ENCODE measurements around the gene ADNP2.

Gene ADNP2

DNA sequence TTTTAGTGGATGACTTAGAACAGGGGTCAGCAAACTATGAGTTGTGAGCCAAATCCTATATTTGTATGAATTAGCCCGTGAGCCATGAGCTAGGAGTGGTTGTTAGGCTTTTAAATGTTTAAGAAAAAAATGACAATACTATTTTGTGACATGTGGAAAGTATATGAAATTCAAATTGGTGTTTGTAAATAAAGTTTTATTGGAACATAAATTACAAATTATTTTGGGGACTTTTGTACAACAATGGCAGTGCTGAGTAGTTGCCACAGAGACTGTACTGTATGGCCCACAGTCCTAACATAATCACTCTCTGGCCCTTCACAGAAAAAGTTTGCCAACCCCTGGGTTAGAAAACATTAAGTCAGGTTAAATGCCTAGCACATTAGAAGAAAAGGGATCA, 26.1 kb downstream of the ADNP2 start:
- DNase-seq (ENCODE audit: low read depth, low spot score), result no peak
- TF ChIP-seq, protein P1, sequence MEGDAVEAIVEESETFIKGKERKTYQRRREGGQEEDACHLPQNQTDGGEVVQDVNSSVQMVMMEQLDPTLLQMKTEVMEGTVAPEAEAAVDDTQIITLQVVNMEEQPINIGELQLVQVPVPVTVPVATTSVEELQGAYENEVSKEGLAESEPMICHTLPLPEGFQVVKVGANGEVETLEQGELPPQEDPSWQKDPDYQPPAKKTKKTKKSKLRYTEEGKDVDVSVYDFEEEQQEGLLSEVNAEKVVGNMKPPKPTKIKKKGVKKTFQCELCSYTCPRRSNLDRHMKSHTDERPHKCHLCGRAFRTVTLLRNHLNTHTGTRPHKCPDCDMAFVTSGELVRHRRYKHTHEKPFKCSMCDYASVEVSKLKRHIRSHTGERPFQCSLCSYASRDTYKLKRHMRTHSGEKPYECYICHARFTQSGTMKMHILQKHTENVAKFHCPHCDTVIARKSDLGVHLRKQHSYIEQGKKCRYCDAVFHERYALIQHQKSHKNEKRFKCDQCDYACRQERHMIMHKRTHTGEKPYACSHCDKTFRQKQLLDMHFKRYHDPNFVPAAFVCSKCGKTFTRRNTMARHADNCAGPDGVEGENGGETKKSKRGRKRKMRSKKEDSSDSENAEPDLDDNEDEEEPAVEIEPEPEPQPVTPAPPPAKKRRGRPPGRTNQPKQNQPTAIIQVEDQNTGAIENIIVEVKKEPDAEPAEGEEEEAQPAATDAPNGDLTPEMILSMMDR (IDR thresholded peaks at IDR 0.05; ENCODE audit: insufficient read depth, low read length, missing control alignments), result no peak
- ChIA-PET POLR2A (no interaction called here), CTCF (interaction anchor here (0.9 to 2.1 kb wide), 2 partner anchors 9 to 22 kb away, joined by 3 to 8 read pairs; no protein-coding TSS in a partner anchor)
- no peak overlapping the region for H3K4me3 ChIP-seq (ENCODE audit: low read depth, low read length)

DNA sequence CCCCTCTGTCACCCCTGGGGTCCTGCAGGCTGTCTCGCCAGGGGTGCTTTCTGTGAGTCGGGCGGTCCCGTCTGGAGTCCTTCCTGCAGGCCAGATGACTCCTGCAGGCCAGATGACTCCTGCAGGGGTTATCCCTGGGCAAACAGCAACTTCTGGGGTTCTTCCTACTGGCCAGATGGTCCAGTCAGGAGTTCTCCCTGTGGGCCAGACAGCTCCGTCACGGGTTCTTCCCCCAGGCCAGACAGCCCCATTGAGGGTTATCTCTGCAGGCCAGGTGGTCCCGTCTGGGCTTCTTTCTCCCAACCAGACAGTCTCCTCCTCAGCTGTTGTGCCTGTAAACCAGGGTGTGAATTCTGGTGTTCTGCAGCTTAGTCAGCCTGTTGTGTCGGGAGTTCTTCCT, 27.6 kb downstream of the ADNP2 start:
- no peak for DNase-seq (ENCODE audit: low read depth, low spot score)
- ChIA-PET CTCF (interaction anchor here (1.2 kb wide), 1 partner anchor 21 kb away, joined by 3 read pairs; no protein-coding TSS in a partner anchor), POLR2A (interaction anchor here (0.5 kb wide), 1 partner anchor 10 kb away, joined by 3 read pairs; no protein-coding TSS in a partner anchor)
- TF ChIP-seq, protein P1 (IDR thresholded peaks at IDR 0.05; ENCODE audit: insufficient read depth, low read length, missing control alignments), result no peak
- H3K4me3 ChIP-seq (ENCODE audit: low read depth, low read length), result no peak overlapping the region

DNA sequence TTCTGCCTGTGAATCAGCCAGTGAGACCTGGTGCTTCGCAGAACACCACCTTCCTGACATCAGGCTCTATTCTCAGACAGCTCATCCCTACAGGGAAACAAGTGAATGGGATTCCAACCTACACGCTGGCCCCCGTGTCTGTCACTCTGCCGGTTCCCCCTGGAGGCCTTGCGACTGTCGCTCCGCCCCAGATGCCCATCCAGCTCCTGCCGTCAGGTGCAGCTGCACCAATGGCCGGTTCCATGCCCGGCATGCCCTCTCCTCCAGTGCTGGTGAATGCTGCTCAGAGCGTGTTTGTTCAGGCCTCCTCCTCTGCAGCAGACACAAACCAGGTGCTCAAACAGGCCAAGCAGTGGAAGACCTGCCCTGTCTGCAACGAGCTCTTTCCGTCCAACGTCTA, 28.1 kb downstream of the ADNP2 start:
- TF ChIP-seq, protein P1 (IDR thresholded peaks at IDR 0.05; ENCODE audit: insufficient read depth, low read length, missing control alignments), result no peak
- CTCF ChIA-PET, result interaction anchor here (1.2 kb wide), 1 partner anchor 21 kb away, joined by 3 read pairs; no protein-coding TSS in a partner anchor
- H3K4me3 ChIP-seq (ENCODE audit: low read depth, low read length), result no peak overlapping the region
- POLR2A ChIA-PET, result no interaction called here
- no peak for DNase-seq (ENCODE audit: low read depth, low spot score)

DNA sequence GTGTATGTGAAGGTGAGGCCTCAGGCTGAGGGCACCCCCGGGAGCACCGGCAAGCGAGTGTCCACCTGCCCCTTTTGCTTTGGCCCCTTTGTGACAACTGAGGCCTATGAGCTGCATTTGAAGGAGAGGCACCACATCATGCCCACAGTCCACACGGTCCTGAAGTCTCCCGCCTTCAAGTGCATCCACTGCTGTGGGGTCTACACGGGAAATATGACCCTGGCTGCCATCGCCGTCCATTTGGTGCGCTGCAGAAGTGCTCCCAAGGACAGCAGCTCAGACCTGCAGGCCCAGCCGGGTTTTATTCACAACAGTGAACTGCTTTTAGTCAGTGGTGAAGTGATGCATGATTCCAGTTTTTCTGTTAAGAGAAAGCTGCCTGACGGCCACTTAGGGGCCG, 28.9 kb downstream of the ADNP2 start:
- no peak for DNase-seq (ENCODE audit: low read depth, low spot score)
- no peak overlapping the region for H3K4me3 ChIP-seq (ENCODE audit: low read depth, low read length)
- TF ChIP-seq, protein P1 (IDR thresholded peaks at IDR 0.05; ENCODE audit: insufficient read depth, low read length, missing control alignments), result no peak
- POLR2A ChIA-PET, result no interaction called here
- CTCF ChIA-PET, result interaction anchor here (1.2 kb wide), 1 partner anchor 20 kb away, joined by 3 read pairs; no protein-coding TSS in a partner anchor

DNA sequence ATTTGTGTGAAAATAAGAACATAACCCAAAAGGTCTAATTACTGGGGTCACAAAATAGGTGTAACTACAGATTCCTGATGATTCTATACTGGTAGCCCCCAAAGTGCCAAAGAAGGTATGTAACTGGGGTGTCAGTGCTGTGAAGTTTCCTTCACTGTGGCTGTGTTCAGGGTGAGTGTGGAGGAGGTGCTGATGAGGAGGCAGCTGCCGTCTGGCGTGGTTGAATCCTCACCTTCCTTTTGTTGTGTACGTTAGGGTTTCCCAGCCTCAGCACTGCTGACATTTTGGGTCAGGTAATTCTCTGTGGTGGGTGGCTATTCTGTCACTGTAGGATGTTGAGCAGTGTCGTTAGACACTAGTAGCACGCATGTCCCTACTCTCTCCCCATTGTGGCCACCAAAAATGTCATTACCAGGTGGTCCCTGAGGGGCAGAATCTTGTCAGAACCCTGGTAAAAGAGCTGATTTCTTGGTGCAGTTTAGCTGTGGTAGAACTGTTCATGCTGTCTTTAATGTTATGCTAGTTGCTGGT, 31.5 kb downstream of the ADNP2 start:
- H3K4me3 ChIP-seq (ENCODE audit: low read depth, low read length), result no peak overlapping the region
- ChIA-PET POLR2A (no interaction called here), CTCF (interaction anchor here (3.1 kb wide), 1 partner anchor 17 kb away, joined by 16 read pairs; no protein-coding TSS in a partner anchor)
- TF ChIP-seq, protein P1 (IDR thresholded peaks at IDR 0.05; ENCODE audit: insufficient read depth, low read length, missing control alignments), result no peak
- no peak for DNase-seq (ENCODE audit: low read depth, low spot score)

DNA sequence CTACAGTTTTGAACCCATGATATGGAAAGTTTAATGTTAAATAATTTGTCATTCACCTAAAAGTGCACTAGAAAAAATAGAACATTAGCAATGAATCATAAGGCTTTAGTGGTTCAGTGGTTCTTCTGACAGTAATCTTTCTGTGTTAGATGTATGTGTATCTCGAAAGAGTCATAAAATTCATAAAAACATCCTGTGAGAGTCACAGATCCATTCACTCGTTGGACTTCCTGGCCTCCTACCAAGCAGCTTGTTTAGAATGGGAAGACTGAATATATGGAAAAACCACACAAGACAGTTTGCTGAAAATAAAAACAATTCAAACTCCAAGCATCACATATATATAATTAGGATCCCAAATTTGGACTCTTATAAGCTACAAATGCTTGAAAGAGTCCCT, 34.8 kb downstream of the ADNP2 start:
- no peak overlapping the region for H3K4me3 ChIP-seq (ENCODE audit: low read depth, low read length)
- TF ChIP-seq, protein P1 (IDR thresholded peaks at IDR 0.05; ENCODE audit: insufficient read depth, low read length, missing control alignments), result no peak
- no peak for DNase-seq (ENCODE audit: low read depth, low spot score)
- POLR2A ChIA-PET, result no interaction called here
- CTCF ChIA-PET, result interaction anchor here (0.6 to 5.9 kb wide), 4 partner anchors 9 to 116 kb away, joined by 3 to 68 read pairs (median 4); no protein-coding TSS in a partner anchor
